Measurements from ENCODE around the gene MCL1. TPM values are rescaled to one million over a fixed set of nuclear protein-coding genes. Genes with fewer than 3 reads are reported as not detected.

Gene MCL1
- polyA plus RNA-seq, 1 donor (not counting 4 experiments of a cell fraction or from before 2014, with no cell fraction given) = 237 TPM

GRCh38 chr1:150537732-150538684 is 41.4 kb downstream of the MCL1 start:
- Histone ChIP-seq H2AFZ (ENCODE audit: control insufficient read depth, low read length) (peak overlapping the region; percentile 72), H3K79me2 (ENCODE audit: control insufficient read depth, insufficient read depth, low read length) (no peaks in the 10 kb centered on the region), H3K27ac (ENCODE audit: control insufficient read depth, insufficient read depth, low read length) (peak overlapping the region; percentile 78), H3K9me3 (ENCODE audit: control insufficient read depth, low read depth, low read length) (no peaks in the 10 kb centered on the region), H3K4me2 (ENCODE audit: control insufficient read depth, extremely low read depth, insufficient read depth, low read depth, low read length) (peak overlapping the region; percentile 79), H3K27me3 (ENCODE audit: control insufficient read depth, extremely low read depth, insufficient read depth, low read length) (no peaks in the 10 kb centered on the region), H3K36me3 (ENCODE audit: control insufficient read depth in 2 of 2, extremely low read depth in 1 of 2, insufficient read depth in 2 of 2, low read length in 2 of 2) (no peaks in the 10 kb centered on the region), H3K4me3 (ENCODE audit: control insufficient read depth in 2 of 3, extremely low read depth in 1 of 3, insufficient read depth in 2 of 3, low read depth in 1 of 3, low read length in 3 of 3) (peak overlapping the region in 1 of 3 experiments; percentile 27), H3K4me1 (ENCODE audit: control insufficient read depth, extremely low read depth, insufficient read depth, low read length) (peaks cover 37% of the 10 kb centered on the region), H3K9me1 (ENCODE audit: control insufficient read depth, extremely low read depth, insufficient read depth, low read length) (no peaks in the 10 kb centered on the region), H4K20me1 (ENCODE audit: control insufficient read depth, extremely low read depth, insufficient read depth, low read length) (no peaks in the 10 kb centered on the region), H3K9ac (ENCODE audit: control insufficient read depth, extremely low read depth, insufficient read depth, low read length) (peak overlapping the region; percentile 67)
- DNase-seq (ENCODE audit: low read depth, low spot score) (no peak), FAIRE-seq (peak; percentile 26)
- no peak for TF ChIP-seq EZH2 (IDR thresholded peaks at IDR 0.05; ENCODE audit: low read length)
- TF ChIP-seq CTCF (optimal IDR thresholded peaks at IDR 0.05 in 1 of 3, IDR thresholded peaks at IDR 0.05 in 1 of 3, conservative IDR thresholded peaks at IDR 0.05 in 1 of 3; ENCODE audit: extremely low read depth in 1 of 3, insufficient read depth in 2 of 3, low read length in 3 of 3) = peak in 2 of 3 experiments; percentile 18 to 46
- dilution Hi-C loops (cut with MboI; ENCODE audit: extremely low pct_ligation_motif_present, low sequenced_read_pairs) = no loop called here

DNA sequence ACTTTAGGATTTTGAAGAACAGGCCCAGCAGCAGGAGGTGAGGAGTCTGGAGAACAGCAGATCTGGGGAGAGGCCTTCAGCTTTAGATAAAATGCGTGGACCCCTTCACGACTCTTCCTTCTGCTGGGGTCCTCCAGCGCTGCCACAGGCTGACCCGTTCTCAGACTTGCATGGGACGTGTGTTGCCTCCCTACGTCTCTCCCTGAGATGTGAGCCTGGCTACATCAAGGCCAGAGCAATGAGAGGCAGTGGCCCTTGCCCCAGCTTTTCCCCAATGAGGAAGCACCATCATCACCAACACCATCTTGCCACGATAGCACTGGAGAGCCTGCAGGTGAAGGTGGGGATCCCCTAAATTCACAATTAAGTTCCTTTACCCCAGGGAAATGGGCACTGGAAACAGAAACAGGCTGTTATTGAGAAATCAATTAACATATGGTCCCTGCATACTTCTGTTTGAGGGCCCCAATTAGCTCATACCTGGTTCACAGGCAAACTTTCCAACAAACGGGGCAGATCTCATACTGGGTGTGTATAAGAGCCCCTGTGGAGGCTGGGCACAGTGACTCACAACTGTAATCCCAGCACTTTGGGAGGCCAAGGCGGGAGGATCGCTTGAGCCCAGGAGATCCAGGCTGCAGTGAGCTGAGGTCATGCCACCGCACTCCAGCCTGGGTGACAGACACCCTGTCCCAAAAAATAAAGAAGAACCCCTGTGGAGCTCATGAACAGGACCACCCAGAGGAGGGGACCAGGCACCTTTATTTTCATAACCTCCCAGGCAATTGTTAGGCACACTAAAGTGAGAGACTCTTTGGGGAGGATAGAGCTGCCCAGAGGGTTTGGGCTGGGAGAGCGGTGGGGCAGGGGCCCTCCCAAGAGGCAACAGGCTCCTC is 42.3 kb downstream of the MCL1 start:
- Histone ChIP-seq H3K9ac (ENCODE audit: control insufficient read depth, extremely low read depth, insufficient read depth, low read length) (no peak overlapping the region), H3K4me2 (ENCODE audit: control insufficient read depth, extremely low read depth, insufficient read depth, low read depth, low read length) (peak overlapping the region; percentile 79), H3K79me2 (ENCODE audit: control insufficient read depth, insufficient read depth, low read length) (no peaks in the 10 kb centered on the region), H3K27ac (ENCODE audit: control insufficient read depth, insufficient read depth, low read length) (peak overlapping the region; percentile 78), H3K9me1 (ENCODE audit: control insufficient read depth, extremely low read depth, insufficient read depth, low read length) (no peaks in the 10 kb centered on the region), H3K4me3 (ENCODE audit: control insufficient read depth in 2 of 3, extremely low read depth in 1 of 3, insufficient read depth in 2 of 3, low read depth in 1 of 3, low read length in 3 of 3) (no peak overlapping the region), H2AFZ (ENCODE audit: control insufficient read depth, low read length) (peak overlapping the region; percentile 72), H3K36me3 (ENCODE audit: control insufficient read depth in 2 of 2, extremely low read depth in 1 of 2, insufficient read depth in 2 of 2, low read length in 2 of 2) (no peaks in the 10 kb centered on the region), H3K9me3 (ENCODE audit: control insufficient read depth, low read depth, low read length) (no peaks in the 10 kb centered on the region), H3K4me1 (ENCODE audit: control insufficient read depth, extremely low read depth, insufficient read depth, low read length) (peaks cover 45% of the 10 kb centered on the region), H4K20me1 (ENCODE audit: control insufficient read depth, extremely low read depth, insufficient read depth, low read length) (no peaks in the 10 kb centered on the region), H3K27me3 (ENCODE audit: control insufficient read depth, extremely low read depth, insufficient read depth, low read length) (no peaks in the 10 kb centered on the region)
- dilution Hi-C loops (cut with MboI; ENCODE audit: extremely low pct_ligation_motif_present, low sequenced_read_pairs) = no loop called here
- TF ChIP-seq EZH2 (IDR thresholded peaks at IDR 0.05; ENCODE audit: low read length) (no peak), CTCF (optimal IDR thresholded peaks at IDR 0.05 in 1 of 3, IDR thresholded peaks at IDR 0.05 in 1 of 3, conservative IDR thresholded peaks at IDR 0.05 in 1 of 3; ENCODE audit: extremely low read depth in 1 of 3, insufficient read depth in 2 of 3, low read length in 3 of 3) (no peak)
- FAIRE-seq (no peak), DNase-seq (ENCODE audit: low read depth, low spot score) (no peak)
